Measurements from ENCODE around the gene LRTM1. TPM values are rescaled to one million over a fixed set of nuclear protein-coding genes. Genes with fewer than 3 reads are reported as not detected.

LRTM1 gene
- total RNA-seq: not detected in 2 replicates

DNA sequence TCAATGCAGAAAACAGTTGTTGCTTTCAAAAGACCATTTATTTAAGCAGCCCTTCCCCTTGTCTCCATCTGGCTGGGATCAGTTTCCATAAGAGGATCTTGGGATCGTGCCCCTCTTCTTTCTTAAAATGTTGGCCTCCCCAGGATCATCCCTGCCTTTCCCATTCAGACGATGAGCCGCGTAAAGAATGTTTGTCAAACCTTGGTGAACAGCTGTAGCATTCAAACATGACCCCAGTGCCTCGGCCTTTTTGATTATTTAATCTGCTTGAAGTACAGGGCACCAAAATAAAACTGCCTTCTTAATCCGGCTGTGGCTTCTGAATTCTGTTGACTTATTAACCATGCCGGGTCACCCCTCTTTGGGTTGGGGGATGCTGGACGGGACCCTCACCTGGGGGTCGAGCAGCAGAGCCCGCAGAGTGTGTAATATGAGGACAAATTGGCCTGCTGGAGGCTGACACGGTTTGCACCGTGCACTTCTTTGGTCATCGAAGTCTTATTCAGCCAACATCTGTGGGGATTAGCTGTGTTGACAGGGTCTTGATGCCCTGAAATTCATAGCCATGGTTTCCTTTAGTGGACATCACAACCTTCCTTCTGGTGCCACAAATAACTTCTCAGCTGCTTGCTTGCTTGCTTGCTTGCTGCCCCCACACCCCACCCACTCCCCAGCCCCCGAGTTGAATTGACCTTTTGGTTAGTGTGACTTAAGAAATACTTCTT is at the start of gene LRTM1:
TSS of gene LRTM1 (minus strand) at position 14 of the 725 bp plus-strand sequence. CDS start 148 bp downstream, outside the sequence.

